ENCODE results near the gene PPP2R2D.

The PPP2R2D gene

DNA sequence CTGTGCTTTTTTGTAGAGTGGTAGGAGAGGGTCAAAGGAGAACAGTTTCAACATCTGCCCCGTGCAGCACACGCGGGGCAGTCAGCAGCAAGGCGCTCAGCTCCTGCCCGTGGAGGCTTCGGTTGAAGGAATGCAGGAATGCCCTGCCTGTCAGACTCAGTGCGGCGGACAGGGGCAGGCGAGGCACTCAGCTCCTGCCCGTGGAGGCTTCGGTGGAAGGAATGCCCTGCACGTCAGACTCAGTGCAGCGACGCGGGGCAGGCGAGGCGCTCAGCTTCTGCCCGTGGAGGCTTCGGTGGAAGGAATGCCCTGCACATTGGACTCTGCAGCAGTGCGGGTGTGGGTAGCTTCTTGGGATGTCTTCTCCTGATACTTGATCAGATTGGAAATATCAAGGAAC lies 37.0 kb downstream of the PPP2R2D start:
- Histone ChIP-seq H3K27me3 (ENCODE audit: insufficient read depth, low read length, poor library complexity, severe bottlenecking) (no peaks in the 10 kb centered on the region), H3K9ac (ENCODE audit: low read depth, low read length, poor library complexity, severe bottlenecking) (no peak overlapping the region), H3K4me3 (ENCODE audit: low read length, poor library complexity, severe bottlenecking) (no peak overlapping the region), H3K4me2 (ENCODE audit: low read depth, low read length, poor library complexity, severe bottlenecking) (no peak overlapping the region), H2AFZ (ENCODE audit: low read length) (no peak overlapping the region), H3K4me1 (ENCODE audit: insufficient read depth, low read length, poor library complexity, severe bottlenecking) (peaks cover 14% of the 10 kb centered on the region), H3K79me2 (ENCODE audit: insufficient read depth, low read length) (peaks cover 59% of the 10 kb centered on the region), H4K20me1 (ENCODE audit: insufficient read depth, low read length, poor library complexity, severe bottlenecking) (peaks cover 60% of the 10 kb centered on the region), H3K9me3 (ENCODE audit: insufficient read depth, low read depth, low read length) (no peaks in the 10 kb centered on the region), H3K36me3 (ENCODE audit: insufficient read depth, low read length) (peaks cover 74% of the 10 kb centered on the region), H3F3A (ENCODE audit: low read depth) (no peaks in the 10 kb centered on the region), H3K9me2 (replicated peaks; ENCODE audit: low read depth, low read length) (no peaks in the 10 kb centered on the region)
- TF ChIP-seq EZH2phosphoT487 (IDR thresholded peaks at IDR 0.05; ENCODE audit: borderline replicate concordance) = no peak
- TF ChIP-seq, protein P1, sequence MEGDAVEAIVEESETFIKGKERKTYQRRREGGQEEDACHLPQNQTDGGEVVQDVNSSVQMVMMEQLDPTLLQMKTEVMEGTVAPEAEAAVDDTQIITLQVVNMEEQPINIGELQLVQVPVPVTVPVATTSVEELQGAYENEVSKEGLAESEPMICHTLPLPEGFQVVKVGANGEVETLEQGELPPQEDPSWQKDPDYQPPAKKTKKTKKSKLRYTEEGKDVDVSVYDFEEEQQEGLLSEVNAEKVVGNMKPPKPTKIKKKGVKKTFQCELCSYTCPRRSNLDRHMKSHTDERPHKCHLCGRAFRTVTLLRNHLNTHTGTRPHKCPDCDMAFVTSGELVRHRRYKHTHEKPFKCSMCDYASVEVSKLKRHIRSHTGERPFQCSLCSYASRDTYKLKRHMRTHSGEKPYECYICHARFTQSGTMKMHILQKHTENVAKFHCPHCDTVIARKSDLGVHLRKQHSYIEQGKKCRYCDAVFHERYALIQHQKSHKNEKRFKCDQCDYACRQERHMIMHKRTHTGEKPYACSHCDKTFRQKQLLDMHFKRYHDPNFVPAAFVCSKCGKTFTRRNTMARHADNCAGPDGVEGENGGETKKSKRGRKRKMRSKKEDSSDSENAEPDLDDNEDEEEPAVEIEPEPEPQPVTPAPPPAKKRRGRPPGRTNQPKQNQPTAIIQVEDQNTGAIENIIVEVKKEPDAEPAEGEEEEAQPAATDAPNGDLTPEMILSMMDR (conservative IDR thresholded peaks at IDR 0.05; ENCODE audit: low read length) = no peak

DNA sequence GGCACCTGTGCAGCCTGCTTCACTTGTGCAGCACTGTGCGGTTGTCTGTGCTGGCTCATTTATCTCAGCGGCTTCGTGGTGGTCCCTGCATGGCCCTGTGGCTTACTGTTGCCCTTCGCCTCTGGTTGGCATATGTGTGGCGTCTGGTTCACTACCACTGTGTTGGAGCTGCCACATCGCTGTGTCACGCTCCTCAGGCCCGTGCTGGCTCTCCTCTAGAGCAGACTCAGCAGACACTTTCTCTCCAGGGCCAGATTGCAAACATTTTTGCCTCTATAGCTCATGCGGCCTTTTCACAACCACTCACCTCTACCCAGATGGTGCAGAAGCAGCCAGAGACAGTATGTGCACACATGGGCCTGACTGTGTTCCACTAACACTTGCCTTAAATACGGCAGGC lies 37.9 kb downstream of the PPP2R2D start:
- peaks cover 80% of the 10 kb centered on the region for H3K36me3 ChIP-seq (ENCODE audit: insufficient read depth, low read length)
- no peaks in the 10 kb centered on the region for H3F3A ChIP-seq (ENCODE audit: low read depth)
- no peak overlapping the region for H2AFZ ChIP-seq (ENCODE audit: low read length)
- H3K9me3 ChIP-seq (ENCODE audit: insufficient read depth, low read depth, low read length) = no peaks in the 10 kb centered on the region
- no peaks in the 10 kb centered on the region for H3K27me3 ChIP-seq (ENCODE audit: insufficient read depth, low read length, poor library complexity, severe bottlenecking)
- H3K4me1 ChIP-seq (ENCODE audit: insufficient read depth, low read length, poor library complexity, severe bottlenecking) = peaks cover 14% of the 10 kb centered on the region
- H3K9me2 ChIP-seq (replicated peaks; ENCODE audit: low read depth, low read length) = no peaks in the 10 kb centered on the region
- H3K4me3 ChIP-seq (ENCODE audit: low read length, poor library complexity, severe bottlenecking) = no peak overlapping the region
- no peak for TF ChIP-seq EZH2phosphoT487 (IDR thresholded peaks at IDR 0.05; ENCODE audit: borderline replicate concordance)
- TF ChIP-seq, protein P1 (conservative IDR thresholded peaks at IDR 0.05; ENCODE audit: low read length) = no peak
- H3K4me2 ChIP-seq (ENCODE audit: low read depth, low read length, poor library complexity, severe bottlenecking) = no peak overlapping the region
- no peak overlapping the region for H3K9ac ChIP-seq (ENCODE audit: low read depth, low read length, poor library complexity, severe bottlenecking)
- peaks cover 52% of the 10 kb centered on the region for H4K20me1 ChIP-seq (ENCODE audit: insufficient read depth, low read length, poor library complexity, severe bottlenecking)
- H3K79me2 ChIP-seq (ENCODE audit: insufficient read depth, low read length) = peaks cover 56% of the 10 kb centered on the region

GRCh38 chr10:131942455-131942854 lies 41.6 kb downstream of the PPP2R2D start:
- H3K79me2 ChIP-seq (ENCODE audit: insufficient read depth, low read length) = peaks cover 20% of the 10 kb centered on the region; the same call in 1 of the 2 replicates
- H4K20me1 ChIP-seq (ENCODE audit: insufficient read depth, low read length, poor library complexity, severe bottlenecking) = peaks cover 18% of the 10 kb centered on the region
- H3K27me3 ChIP-seq (ENCODE audit: insufficient read depth, low read length, poor library complexity, severe bottlenecking) = no peaks in the 10 kb centered on the region
- TF ChIP-seq EZH2phosphoT487 (IDR thresholded peaks at IDR 0.05; ENCODE audit: borderline replicate concordance) = no peak
- TF ChIP-seq, protein P1 (conservative IDR thresholded peaks at IDR 0.05; ENCODE audit: low read length) = no peak
- no peaks in the 10 kb centered on the region for H3K4me1 ChIP-seq (ENCODE audit: insufficient read depth, low read length, poor library complexity, severe bottlenecking)
- H3K9me3 ChIP-seq (ENCODE audit: insufficient read depth, low read depth, low read length) = no peaks in the 10 kb centered on the region
- no peak overlapping the region for H3K4me2 ChIP-seq (ENCODE audit: low read depth, low read length, poor library complexity, severe bottlenecking)
- H3K36me3 ChIP-seq (ENCODE audit: insufficient read depth, low read length) = peaks cover 86% of the 10 kb centered on the region; the same call in 1 of the 2 replicates
- no peak overlapping the region for H2AFZ ChIP-seq (ENCODE audit: low read length)
- H3K9me2 ChIP-seq (replicated peaks; ENCODE audit: low read depth, low read length) = no peaks in the 10 kb centered on the region
- no peaks in the 10 kb centered on the region for H3F3A ChIP-seq (ENCODE audit: low read depth)
- no peak overlapping the region for H3K9ac ChIP-seq (ENCODE audit: low read depth, low read length, poor library complexity, severe bottlenecking)
- no peak overlapping the region for H3K4me3 ChIP-seq (ENCODE audit: low read length, poor library complexity, severe bottlenecking)
